Left kidney (tissue), 2 donors: Measurements from ENCODE around the gene DLGAP1. TPM values are rescaled to one million over a fixed set of nuclear protein-coding genes. Genes with fewer than 3 reads are reported as not detected.

Source experiments
- DNase-seq: peaks from one replicate; pipeline ENCODE4 v3.0.0-alpha.2; 2013
- polyA plus RNA-seq: library from polyadenylated mRNA; unstranded; fragments of 120-200 nt; gene quantifications from one replicate; pipeline ENCODE4 v1.2.1, GENCODE V29; 2013; ENCODE audit not compliant: insufficient read length

DLGAP1 gene
- polyA plus RNA-seq, 1 donor: 6.2 TPM

- DNase-seq: no peak
Measured at GRCh38 chr18:3867236-3867635, 587.9 kb downstream of the DLGAP1 start.

DNA sequence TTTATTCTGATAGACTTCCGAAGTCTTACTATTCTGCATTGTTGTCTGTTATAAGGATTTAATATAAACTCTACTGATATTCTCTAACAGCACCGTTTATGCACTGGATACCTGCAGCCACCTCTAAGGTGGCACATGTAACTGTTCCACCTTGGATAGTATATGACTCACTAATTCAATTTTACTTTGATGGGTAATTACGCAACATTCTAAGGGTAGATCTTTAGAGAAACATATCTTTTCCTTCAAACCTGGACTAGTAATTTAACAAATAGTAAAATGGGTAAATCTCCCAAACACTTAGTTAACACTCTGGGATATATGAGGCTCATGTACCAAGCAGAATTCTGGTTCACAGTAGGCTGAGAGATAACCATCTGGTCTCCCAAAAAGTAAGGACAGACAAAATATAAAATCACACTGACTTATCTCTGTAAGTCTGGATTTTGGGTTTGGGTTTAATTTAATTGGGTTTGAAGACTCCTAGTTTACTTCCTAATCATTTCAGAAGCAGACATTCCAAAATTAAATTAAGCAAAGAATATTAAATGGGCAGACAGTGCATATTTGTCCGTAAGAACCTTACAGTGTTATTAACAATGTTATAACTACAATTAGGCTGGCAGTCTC, 590.3 kb downstream of the DLGAP1 start:
- DNase-seq: no peak

- DNase-seq: no peak
Measured at GRCh38 chr18:3863593-3863992, 591.5 kb downstream of the DLGAP1 start.

GRCh38 chr18:3863006-3863405, 592.1 kb downstream of the DLGAP1 start:
- no peak for DNase-seq

GRCh38 chr18:3861495-3861894, 593.6 kb downstream of the DLGAP1 start:
- DNase-seq: no peak

GRCh38 chr18:3857544-3857943, 597.6 kb downstream of the DLGAP1 start:
- no peak for DNase-seq

DNA sequence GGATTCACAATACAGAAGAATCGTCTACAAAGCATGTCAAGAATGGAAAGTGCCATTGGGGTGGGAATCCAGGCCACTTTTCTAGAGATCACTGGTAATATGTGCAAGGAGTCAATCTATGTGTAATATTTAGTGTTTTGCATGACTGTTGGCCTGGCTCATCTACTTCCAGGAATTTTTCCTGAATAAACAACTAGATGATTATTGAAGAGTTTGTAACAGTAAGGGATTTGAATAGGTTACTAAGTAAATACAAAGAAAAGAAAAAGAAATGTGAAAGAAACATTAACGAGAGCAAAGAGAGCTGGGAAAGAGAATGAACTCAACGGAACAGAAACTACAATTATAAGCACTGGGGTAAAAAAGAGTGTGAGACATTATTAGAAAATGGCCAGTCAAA, 599.1 kb downstream of the DLGAP1 start:
- DNase-seq: no peak

- no peak for DNase-seq
Measured at GRCh38 chr18:3852321-3852720, 602.8 kb downstream of the DLGAP1 start.

DNA sequence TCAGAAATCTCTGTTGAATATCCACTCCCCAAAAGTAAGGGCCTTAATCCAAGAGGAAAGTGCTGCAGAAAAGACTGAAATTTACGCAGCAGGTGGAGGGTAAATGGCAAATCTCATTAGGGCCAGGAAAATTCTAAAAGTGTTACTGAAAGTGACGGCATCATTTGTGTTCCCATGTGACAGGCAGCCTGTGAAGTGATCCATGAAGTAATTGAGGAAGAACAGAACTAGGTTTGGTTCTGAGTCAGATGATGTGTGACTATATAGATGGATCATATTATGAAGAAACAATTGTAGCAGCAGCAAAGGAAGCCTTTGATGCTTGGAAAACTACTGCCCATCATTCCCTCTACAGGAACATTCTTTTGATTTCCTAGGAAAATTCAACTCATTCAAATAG, 603.9 kb downstream of the DLGAP1 start:
- DNase-seq: no peak

DNA sequence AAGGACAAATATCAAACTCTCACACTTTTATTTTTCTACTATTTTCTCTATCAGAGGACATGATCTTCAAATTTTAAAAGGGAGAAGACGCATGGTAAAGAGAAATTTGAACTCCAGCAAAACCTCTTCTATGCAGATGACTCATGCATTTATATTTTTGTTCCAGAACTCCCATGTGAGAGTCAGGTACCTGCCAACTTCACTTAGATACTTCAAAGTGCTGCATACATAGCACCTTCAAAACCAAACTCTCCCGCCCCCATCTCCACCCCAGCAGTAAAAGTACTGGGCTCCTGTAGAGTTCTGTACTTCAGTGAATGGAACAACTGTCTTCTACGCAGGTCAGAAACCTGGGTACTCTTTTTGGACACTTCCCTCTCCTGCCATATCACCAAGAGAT, 606.8 kb downstream of the DLGAP1 start:
- DNase-seq: no peak

- no peak for DNase-seq
Measured at GRCh38 chr18:3845161-3845560, 609.9 kb downstream of the DLGAP1 start.

- no peak for DNase-seq
Measured at GRCh38 chr18:3842844-3843243, 612.3 kb downstream of the DLGAP1 start.

DNA sequence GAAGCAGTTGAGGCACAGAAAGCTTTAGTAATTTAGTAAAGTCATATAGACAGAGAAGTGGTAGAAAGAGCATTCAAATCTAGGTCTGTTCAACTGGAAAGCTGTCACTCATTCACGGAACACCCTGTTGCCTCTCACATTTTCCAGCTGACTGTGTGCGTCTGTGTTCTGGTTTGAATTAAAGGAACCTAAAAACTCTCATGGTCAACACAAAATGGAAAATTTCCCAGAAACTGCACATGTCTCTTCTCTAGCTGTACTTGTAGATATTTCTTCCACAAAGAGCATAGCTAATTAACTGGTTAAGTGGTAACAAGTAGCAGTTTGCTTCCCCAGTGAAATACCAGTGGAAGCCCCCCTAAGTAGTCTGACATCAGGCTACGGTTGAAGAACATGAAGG, 614.3 kb downstream of the DLGAP1 start:
- no peak for DNase-seq

DNA sequence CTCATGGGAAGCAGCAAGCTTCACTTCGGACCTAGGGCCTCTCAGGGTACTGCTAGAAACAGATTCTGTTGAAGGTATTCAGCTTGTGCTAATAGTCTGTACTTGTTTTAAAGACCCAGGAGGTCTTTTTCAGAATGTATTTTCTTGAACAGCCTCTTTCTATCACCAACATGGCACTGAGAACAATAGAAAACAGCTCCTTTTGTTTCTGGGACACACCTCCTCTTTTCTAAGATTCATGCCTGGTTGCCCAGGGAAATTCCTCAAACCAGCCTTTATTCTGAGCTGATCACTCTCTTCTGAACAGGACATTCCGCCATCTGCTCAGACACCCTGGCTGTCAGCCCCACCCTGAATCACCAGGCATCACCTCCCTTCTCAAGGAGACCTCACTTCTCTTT, 615.5 kb downstream of the DLGAP1 start:
- no peak for DNase-seq

DNA sequence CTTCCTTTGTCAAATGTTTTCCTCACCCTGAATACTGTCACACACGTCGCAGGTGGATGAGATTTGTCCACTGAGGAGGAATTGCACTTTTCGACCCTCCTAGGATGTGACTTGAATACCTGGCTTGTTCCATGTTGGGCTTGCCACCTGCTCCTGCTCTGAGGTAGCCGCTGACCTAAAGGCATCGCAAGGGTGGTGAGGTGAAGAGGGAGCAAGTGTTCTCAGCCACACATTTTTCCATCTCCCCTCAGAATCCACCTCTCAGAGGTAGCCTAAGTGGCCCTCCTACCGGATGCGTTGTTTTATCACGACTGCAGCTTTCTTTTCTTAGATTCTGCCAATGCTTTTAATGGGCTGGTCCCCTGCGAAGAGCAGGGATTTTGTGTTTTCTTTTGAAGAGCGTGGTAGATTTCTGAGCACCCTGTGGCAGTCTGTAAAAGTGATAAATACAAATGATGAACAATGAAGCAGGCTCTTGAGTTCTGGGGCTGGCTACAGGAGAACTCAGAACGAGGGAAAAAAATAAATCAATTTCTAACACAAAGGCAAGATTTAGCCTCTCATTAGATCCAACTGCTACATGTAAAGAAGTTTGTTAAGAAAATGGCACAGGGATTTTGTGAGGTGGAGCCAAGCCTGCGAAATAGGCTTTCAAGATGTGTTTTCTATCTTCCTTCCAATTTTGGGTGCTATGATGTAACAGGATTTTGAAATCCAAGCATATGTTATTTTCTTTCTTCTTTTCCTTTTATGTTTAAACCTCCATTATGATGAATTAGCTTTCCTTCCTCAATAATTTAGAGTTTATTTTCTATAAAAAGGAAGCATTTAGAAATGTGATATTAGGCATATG, 618.4 kb downstream of the DLGAP1 start:
- no peak for DNase-seq

- no peak for DNase-seq
Measured at GRCh38 chr18:3832025-3832638, 623.0 kb downstream of the DLGAP1 start.

GRCh38 chr18:3830604-3831003, 624.5 kb downstream of the DLGAP1 start:
- no peak for DNase-seq

GRCh38 chr18:3827236-3827845, 627.8 kb downstream of the DLGAP1 start:
- no peak for DNase-seq

DNA sequence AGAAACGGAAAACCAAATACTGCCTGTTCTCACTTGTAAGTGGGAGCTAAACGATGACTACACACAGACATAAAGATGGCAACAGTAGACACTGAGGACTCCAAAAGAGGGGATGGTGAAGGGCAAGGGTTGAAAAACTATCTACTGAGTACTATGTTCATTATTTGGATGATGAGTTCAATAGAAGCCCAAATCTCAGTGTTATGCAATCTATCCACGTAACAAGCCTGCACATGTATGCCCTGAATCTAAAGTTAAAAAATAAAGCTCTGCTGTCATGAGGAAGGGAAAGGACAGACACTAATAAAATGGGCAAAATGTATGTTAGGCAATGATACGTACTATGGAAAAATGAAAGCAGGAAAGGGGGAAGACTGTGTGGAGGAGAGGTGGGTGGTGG, 629.1 kb downstream of the DLGAP1 start:
- DNase-seq: no peak

DNA sequence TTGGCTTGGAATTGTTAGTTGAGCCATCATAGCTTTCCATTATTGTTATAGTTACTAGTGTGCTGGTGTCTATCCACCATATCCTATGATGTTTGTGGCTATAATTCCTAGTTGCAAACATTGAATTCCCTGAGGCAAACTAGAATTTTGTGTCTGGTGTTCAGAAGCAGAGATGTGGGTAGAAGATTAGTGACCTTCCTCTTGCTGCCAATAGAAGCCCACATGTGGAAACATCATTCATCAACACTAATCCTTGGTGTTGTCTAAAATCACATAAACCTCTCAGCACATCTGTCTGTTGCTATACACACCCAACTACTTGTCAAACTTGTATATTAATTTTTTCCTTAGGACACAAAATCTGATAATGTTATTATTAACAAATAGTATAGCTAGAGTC, 631.0 kb downstream of the DLGAP1 start:
- DNase-seq: no peak

- no peak for DNase-seq
Measured at GRCh38 chr18:3823073-3823472, 632.0 kb downstream of the DLGAP1 start.

- no peak for DNase-seq
Measured at GRCh38 chr18:3821524-3821923, 633.6 kb downstream of the DLGAP1 start.

GRCh38 chr18:3819961-3820360, 635.1 kb downstream of the DLGAP1 start:
- no peak for DNase-seq
